Stomach (tissue), 4 donors: Measurements from ENCODE around the gene CMIP.

Experiments used
- CTCF ChIP-seq, 7 experiments: fragments of 450-650 bp in 4 of 7; fragments of 200-600 bp in 3 of 7; sonication (generic) in 3 of 7; IDR thresholded peaks; one replicate each; pipeline ENCODE4 v1.5.1; 2016 to 2019; ENCODE audit warnings: antibody characterized with exemption in 7 of 7, control low read depth in 2 of 7, mild to moderate bottlenecking in 1 of 7
- POLR2A ChIP-seq, 4 donors: fragments of 450-650 bp; IDR thresholded peaks; one replicate each; pipeline ENCODE4 v1.6.1; 2016; ENCODE audit warnings: antibody characterized with exemption in 4 of 4, control low read depth in 2 of 4, mild to moderate bottlenecking in 1 of 4, moderate library complexity in 1 of 4
- POLR2AphosphoS5 ChIP-seq, 3 donors: sonication (generic); formaldehyde crosslinking; IDR thresholded peaks; one replicate each; pipeline ENCODE4 v1.6.1; 2016; ENCODE audit warnings: antibody characterized with exemption in 3 of 3

- no peak for TF ChIP-seq CTCF (IDR thresholded peaks at IDR 0.05)
- TF ChIP-seq POLR2A (IDR thresholded peaks at IDR 0.05), result no peak
- peak; percentile 2 to 71 (median 44) for TF ChIP-seq POLR2AphosphoS5 (IDR thresholded peaks at IDR 0.05)
Observed at GRCh38 chr16:81610144-81610842, 165.7 kb downstream of the CMIP start.
